Measurements from ENCODE around the gene PRDM7.

GRCh38 chr16:90016339-90016950 is 60.7 kb downstream of the PRDM7 start:
- TF ChIP-seq CTCF (conservative IDR thresholded peaks at IDR 0.05; ENCODE audit: low read depth, low read length) (no peak), EZH2 (IDR thresholded peaks at IDR 0.05; ENCODE audit: borderline replicate concordance, low read depth, low read length, poor library complexity, severe bottlenecking) (no peak)

Data from A673 (cell line).